Astrocyte of the spinal cord (primary cell): ENCODE measurements around the gene CXCR5.

ENCODE experiments used
- DNase-seq: peaks from one replicate; pipeline ENCODE4 v3.0.0; 2011; ENCODE audit warnings: low read depth, low spot score
- H3K4me3 ChIP-seq: 2 replicates; pipeline ENCODE4 v1.5.1; 2011; ENCODE audit warnings: low read depth, mild to moderate bottlenecking, low read length, moderate library complexity
- in situ Hi-C: cut with HindIII; loops from 2 replicates; pipeline ENCODE4 v1.10.0; 2017; ENCODE audit warnings: low sequenced_read_pairs
- TF ChIP-seq, protein P1 (sequence below): IDR thresholded peaks from 2 replicates; pipeline ENCODE4 v1.5.1; 2012; ENCODE audit warnings: low read depth, mild to moderate bottlenecking, low read length, inconsistent platforms

CXCR5 gene

DNA sequence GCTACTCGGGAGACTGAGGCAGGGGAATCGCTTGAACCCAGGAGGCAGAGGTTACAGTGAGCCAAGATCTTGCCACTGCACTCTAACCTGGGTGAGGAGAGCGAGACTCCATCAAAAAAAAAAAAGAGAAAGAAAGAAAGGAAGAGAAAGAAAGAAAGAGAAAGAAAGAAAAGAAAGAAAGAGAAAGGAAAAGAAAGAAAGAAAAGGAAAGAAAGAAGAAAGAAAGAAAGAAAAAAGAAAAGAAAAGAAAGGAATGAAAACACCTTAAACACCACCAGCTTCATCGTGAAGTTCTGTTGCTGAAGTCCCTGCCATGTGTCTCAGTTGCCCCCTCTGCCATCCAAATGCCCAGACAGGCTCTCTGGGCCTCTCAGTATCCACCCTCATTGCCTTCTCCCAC, 9.9 kb upstream of the CXCR5 start:
- no peak overlapping the region for H3K4me3 ChIP-seq
- in situ Hi-C loops: no loop called here
- no peak for DNase-seq
- TF ChIP-seq, protein P1, sequence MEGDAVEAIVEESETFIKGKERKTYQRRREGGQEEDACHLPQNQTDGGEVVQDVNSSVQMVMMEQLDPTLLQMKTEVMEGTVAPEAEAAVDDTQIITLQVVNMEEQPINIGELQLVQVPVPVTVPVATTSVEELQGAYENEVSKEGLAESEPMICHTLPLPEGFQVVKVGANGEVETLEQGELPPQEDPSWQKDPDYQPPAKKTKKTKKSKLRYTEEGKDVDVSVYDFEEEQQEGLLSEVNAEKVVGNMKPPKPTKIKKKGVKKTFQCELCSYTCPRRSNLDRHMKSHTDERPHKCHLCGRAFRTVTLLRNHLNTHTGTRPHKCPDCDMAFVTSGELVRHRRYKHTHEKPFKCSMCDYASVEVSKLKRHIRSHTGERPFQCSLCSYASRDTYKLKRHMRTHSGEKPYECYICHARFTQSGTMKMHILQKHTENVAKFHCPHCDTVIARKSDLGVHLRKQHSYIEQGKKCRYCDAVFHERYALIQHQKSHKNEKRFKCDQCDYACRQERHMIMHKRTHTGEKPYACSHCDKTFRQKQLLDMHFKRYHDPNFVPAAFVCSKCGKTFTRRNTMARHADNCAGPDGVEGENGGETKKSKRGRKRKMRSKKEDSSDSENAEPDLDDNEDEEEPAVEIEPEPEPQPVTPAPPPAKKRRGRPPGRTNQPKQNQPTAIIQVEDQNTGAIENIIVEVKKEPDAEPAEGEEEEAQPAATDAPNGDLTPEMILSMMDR: no peak

DNA sequence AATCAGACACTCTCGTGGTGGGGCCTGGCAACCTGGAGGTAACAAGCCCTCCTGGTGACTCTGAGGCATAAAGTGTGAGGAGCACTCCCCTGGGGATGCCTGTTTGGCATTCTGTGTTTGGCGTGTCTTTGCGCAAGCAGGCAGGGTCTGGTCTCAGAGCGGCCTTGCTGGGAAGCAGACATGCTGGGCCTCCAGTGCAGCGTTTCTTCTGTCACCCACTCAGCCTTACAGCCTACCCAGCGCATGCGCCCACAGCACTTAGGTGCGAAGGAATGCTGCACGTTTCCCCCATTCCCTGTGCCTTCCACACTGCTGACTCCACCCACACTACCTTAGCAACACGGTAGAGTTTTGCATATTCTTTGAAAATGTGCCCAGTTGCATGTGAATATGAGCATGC, 7.4 kb upstream of the CXCR5 start:
- no peak overlapping the region for H3K4me3 ChIP-seq
- TF ChIP-seq, protein P1: no peak
- DNase-seq: no peak
- in situ Hi-C loops: no loop called here

DNA sequence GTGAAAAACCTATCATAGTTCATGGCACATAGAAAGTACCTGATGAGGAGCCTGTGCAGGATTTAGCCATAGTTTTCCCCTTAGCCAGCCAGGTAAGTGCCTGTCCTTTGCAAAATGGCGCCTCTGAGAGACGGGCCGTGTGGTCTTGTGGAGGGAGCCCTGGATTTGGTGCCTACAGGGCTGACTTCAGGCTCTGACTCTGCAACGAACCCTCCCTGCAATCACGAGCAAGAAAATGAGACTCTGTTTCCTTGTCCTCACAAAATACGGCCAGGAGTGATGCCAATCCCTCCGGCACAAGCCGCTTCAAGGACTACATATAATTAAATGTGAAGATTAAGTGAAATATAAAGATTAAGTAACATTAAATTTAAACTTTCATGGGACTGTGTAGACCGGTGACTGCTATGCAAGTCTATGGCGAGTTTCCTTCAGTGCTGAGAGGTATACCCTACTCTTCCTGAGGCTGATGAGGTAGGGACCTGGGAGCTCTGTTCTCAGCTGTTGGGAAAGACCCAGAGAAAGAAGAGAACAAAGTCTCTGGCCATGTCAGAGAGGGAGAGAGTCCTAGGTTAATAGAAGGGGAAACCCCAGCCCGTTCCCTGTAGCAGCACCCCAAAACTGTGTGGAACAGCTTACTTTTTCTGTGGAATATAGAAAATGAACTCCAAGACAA, 6.1 kb upstream of the CXCR5 start:
- no peak for DNase-seq
- TF ChIP-seq, protein P1: no peak
- H3K4me3 ChIP-seq: no peak overlapping the region
- in situ Hi-C loops: no loop called here

DNA sequence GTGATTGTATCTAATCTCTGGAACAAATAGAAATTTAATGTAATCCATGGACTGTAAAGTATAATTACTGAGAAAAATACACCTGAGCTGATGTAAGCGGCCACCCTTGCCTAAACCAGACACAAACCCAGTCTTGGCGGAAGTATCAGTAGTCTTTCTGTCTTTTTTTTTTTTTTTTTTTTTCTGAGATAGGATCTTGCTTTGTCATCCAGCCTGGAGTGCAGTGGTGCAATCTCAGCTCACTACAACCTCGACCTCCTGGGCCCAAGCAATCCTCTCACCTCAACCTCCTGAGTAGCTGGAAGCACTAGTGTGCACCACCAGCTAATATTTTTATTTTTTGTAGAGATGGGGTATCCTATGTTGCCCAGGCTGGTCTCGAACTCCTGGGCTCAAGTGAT, 5.5 kb upstream of the CXCR5 start:
- H3K4me3 ChIP-seq: no peak overlapping the region
- in situ Hi-C loops: no loop called here
- DNase-seq: no peak
- TF ChIP-seq, protein P1: no peak

DNA sequence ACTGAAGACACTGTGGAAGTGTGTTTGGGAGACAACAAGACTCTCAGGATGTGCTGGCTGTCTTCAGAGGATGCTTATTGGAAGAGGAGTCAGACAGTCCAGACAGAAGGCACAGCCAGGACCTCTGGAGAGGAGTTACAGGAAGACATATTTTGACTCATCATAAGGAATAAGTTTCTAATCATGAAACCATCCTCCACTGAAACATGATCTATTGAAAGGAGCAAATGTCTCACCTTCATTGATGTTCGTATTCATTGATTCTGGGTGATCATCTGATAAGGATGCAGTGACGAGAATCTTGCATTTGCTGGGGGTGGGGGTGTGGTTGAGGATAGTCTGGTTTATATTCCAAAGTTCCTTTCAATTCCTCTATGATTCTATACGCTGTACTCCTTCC, 2.5 kb upstream of the CXCR5 start:
- TF ChIP-seq, protein P1: no peak
- no peak for DNase-seq
- in situ Hi-C loops: no loop called here
- H3K4me3 ChIP-seq: no peak overlapping the region

DNA sequence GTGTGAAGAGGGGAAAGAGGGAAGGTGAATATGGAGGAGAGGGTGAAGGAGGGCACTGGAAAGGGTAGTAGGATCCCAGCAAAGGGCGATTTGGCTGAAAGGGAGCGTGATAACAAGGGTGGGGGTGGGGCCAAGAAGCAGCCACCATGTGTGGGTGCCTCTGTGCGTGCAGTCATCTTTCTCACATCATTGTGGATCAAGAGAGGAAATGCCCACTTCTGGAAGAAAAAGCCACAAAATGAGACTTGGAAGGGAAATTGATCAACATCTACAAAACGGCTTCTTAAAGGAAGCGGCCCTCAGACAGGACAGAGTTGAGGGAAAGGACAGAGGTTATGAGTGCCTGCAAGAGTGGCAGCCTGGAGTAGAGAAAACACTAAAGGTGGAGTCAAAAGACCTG, 1.2 kb upstream of the CXCR5 start:
- no peak for DNase-seq
- in situ Hi-C loops: no loop called here
- TF ChIP-seq, protein P1: no peak
- no peak overlapping the region for H3K4me3 ChIP-seq

DNA sequence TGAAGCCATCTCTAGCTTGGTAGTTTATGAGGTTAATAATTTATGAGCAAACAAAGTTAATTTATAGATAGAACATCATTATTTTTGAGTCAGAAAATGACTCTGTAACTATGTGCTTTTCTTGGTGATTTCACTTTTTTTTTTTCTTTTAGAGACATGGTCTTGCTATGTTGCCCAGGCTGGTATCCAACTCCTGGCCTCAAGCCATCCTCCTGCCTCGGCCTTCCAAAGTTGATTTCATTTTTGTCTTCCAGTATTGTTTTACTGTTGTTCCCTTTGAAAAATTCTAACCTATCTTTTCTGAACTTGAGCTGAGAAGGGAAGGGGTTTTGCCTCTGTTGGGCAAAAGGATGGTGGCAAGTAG, 706 bp upstream of the CXCR5 start:
- in situ Hi-C loops: no loop called here
- H3K4me3 ChIP-seq: no peak overlapping the region
- DNase-seq: no peak
- TF ChIP-seq, protein P1: no peak
